Keratinocyte (primary cell): ENCODE results near the gene DSCAML1. TPM values are rescaled to one million over a fixed set of nuclear protein-coding genes. Genes with fewer than 3 reads are reported as not detected.

Experiments used
- DNase-seq: peaks from one replicate; pipeline ENCODE4 v3.0.0-alpha.2; 2011; ENCODE audit warnings: low read depth, missing footprints, low spot score
- FAIRE-seq: peaks from 2 replicates; lab custom pipeline; 2011; peaks lifted over from hg19 to GRCh38; lab: Jason Lieb, UNC
- H2AFZ ChIP-seq: 2 replicates; pipeline ENCODE4 v1.6.0; 2012; ENCODE audit warnings: low read length, control low read depth, inconsistent platforms; ENCODE audit not compliant: control insufficient read depth
- H3K27ac ChIP-seq: 2 replicates; pipeline ENCODE4 v1.5.1; 2011; ENCODE audit warnings: low read length; ENCODE audit not compliant: control insufficient read depth, insufficient read depth
- H3K27me3 ChIP-seq: 3 replicates; pipeline ENCODE4 v1.6.0; 2011; ENCODE audit warnings: low read length; ENCODE audit not compliant: control insufficient read depth, insufficient read depth; ENCODE audit errors: extremely low read depth
- H3K36me3 ChIP-seq, 2 experiments: 2 replicates in 1 of 2; 3 replicates in 1 of 2; pipeline ENCODE4 v1.5.1; 2011; ENCODE audit warnings: low read length in 2 of 2, mild to moderate bottlenecking in 1 of 2; ENCODE audit not compliant: control insufficient read depth in 2 of 2, insufficient read depth in 2 of 2; ENCODE audit errors: extremely low read depth in 1 of 2
- H3K4me1 ChIP-seq: 3 replicates; pipeline ENCODE4 v1.5.1; 2011; ENCODE audit warnings: low read length; ENCODE audit not compliant: control insufficient read depth, insufficient read depth; ENCODE audit errors: extremely low read depth
- H3K4me2 ChIP-seq: 3 replicates; pipeline ENCODE4 v1.6.0; 2011; ENCODE audit warnings: low read depth, low read length; ENCODE audit not compliant: control insufficient read depth, insufficient read depth; ENCODE audit errors: extremely low read depth
- H3K4me3 ChIP-seq, 3 experiments: fragments of 200-600 bp in 1 of 3; sonication (generic) in 1 of 3; 2 replicates in 2 of 3; 3 replicates in 1 of 3; pipeline ENCODE4 v1.5.1; 2011 to 2016; ENCODE audit warnings: low read length in 3 of 3, mild to moderate bottlenecking in 3 of 3, control low read depth in 2 of 3, inconsistent platforms in 1 of 3, low read depth in 1 of 3, mixed read lengths in 1 of 3, mixed run types in 1 of 3, moderate library complexity in 1 of 3; ENCODE audit not compliant: control insufficient read depth in 2 of 3, insufficient read depth in 2 of 3; ENCODE audit errors: extremely low read depth in 1 of 3
- H3K79me2 ChIP-seq: 2 replicates; pipeline ENCODE4 v1.6.0; 2012; ENCODE audit warnings: low read length; ENCODE audit not compliant: control insufficient read depth, insufficient read depth
- H3K9ac ChIP-seq: 3 replicates; pipeline ENCODE4 v1.6.0; 2011; ENCODE audit warnings: low read length; ENCODE audit not compliant: control insufficient read depth, insufficient read depth; ENCODE audit errors: extremely low read depth
- H3K9me1 ChIP-seq: 3 replicates; pipeline ENCODE4 v1.6.0; 2011; ENCODE audit warnings: low read length; ENCODE audit not compliant: control insufficient read depth, insufficient read depth; ENCODE audit errors: extremely low read depth
- H3K9me3 ChIP-seq: 2 replicates; pipeline ENCODE4 v1.5.1; 2012; ENCODE audit warnings: low read depth, low read length; ENCODE audit not compliant: control insufficient read depth
- H4K20me1 ChIP-seq: 3 replicates; pipeline ENCODE4 v1.6.0; 2011; ENCODE audit warnings: low read length; ENCODE audit not compliant: control insufficient read depth, insufficient read depth; ENCODE audit errors: extremely low read depth
- CTCF ChIP-seq, 3 experiments: IDR thresholded peaks in 1 of 3; conservative IDR thresholded peaks in 1 of 3; optimal IDR thresholded peaks in 1 of 3; 2 replicates in 2 of 3; 3 replicates in 1 of 3; pipeline versions ENCODE3 to v1.5.1; 2011; ENCODE audit warnings: low read length in 3 of 3, mild to moderate bottlenecking in 3 of 3, moderate library complexity in 2 of 3, control low read depth in 1 of 3, inconsistent platforms in 1 of 3; ENCODE audit not compliant: insufficient read depth in 2 of 3; ENCODE audit errors: extremely low read depth in 1 of 3
- EZH2 ChIP-seq: IDR thresholded peaks from one replicate; pipeline ENCODE4 v1.6.1; 2012; ENCODE audit warnings: inconsistent platforms, mild to moderate bottlenecking, low read length, moderate library complexity
- dilution Hi-C: fragments of 300-500 bp; cut with MboI; formaldehyde crosslinking; loops from one replicate; pipeline ENCODE4 v1.7.0; 2020; ENCODE audit warnings: low sequenced_read_pairs; ENCODE audit not compliant: extremely low pct_ligation_motif_present
- polyA plus RNA-seq, 5 experiments: library from polyadenylated mRNA; depleted of rRNA in 3 of 5; stranded (reverse) in 3 of 5; stranded (forward) in 1 of 5; unstranded in 1 of 5; fragments of >200 nt; gene quantifications; 1 replicate in 1 of 5; 2 replicates in 3 of 5; 3 replicates in 1 of 5; pipeline versions ENCODE4 v1.2.1 to v1.2.3, GENCODE V29; 2011 to 2012; ENCODE audit warnings: missing spikeins in 2 of 5, low read depth in 1 of 5, low replicate concordance in 1 of 5

The DSCAML1 gene
- polyA plus RNA-seq, 1 donor (not counting 4 experiments of a cell fraction or from before 2014, with no cell fraction given), result not detected

GRCh38 chr11:117612177-117612576, 184.8 kb downstream of the DSCAML1 start:
- TF ChIP-seq EZH2, result no peak
- no peak for TF ChIP-seq CTCF (optimal IDR thresholded peaks at IDR 0.05 in 1 of 3, IDR thresholded peaks at IDR 0.05 in 1 of 3, conservative IDR thresholded peaks at IDR 0.05 in 1 of 3; ENCODE audit: extremely low read depth in 1 of 3, insufficient read depth in 2 of 3, low read length in 3 of 3)
- peaks cover 3% of the 10 kb centered on the region for H3K4me1 ChIP-seq
- H3K4me3 ChIP-seq, result no peak overlapping the region
- H3K9ac ChIP-seq, result no peak overlapping the region
- no peaks in the 10 kb centered on the region for H3K9me1 ChIP-seq
- H3K36me3 ChIP-seq, result no peaks in the 10 kb centered on the region
- H3K9me3 ChIP-seq, result no peaks in the 10 kb centered on the region
- H3K27me3 ChIP-seq, result peaks cover 10% of the 10 kb centered on the region
- no peak overlapping the region for H2AFZ ChIP-seq
- no peak overlapping the region for H3K27ac ChIP-seq
- FAIRE-seq, result no peak
- no peak for DNase-seq
- dilution Hi-C loops, result no loop called here
- no peaks in the 10 kb centered on the region for H4K20me1 ChIP-seq
- no peaks in the 10 kb centered on the region for H3K79me2 ChIP-seq
- no peak overlapping the region for H3K4me2 ChIP-seq

GRCh38 chr11:117610901-117611300, 186.1 kb downstream of the DSCAML1 start:
- Histone ChIP-seq H2AFZ (no peak overlapping the region), H3K9ac (no peak overlapping the region), H3K4me2 (no peak overlapping the region), H3K9me3 (no peaks in the 10 kb centered on the region), H4K20me1 (no peaks in the 10 kb centered on the region), H3K36me3 (no peaks in the 10 kb centered on the region), H3K79me2 (no peaks in the 10 kb centered on the region), H3K4me1 (peaks cover 3% of the 10 kb centered on the region), H3K9me1 (no peaks in the 10 kb centered on the region), H3K27me3 (peaks cover 10% of the 10 kb centered on the region), H3K4me3 (no peak overlapping the region), H3K27ac (no peak overlapping the region)
- TF ChIP-seq CTCF (optimal IDR thresholded peaks at IDR 0.05 in 1 of 3, IDR thresholded peaks at IDR 0.05 in 1 of 3, conservative IDR thresholded peaks at IDR 0.05 in 1 of 3; ENCODE audit: extremely low read depth in 1 of 3, insufficient read depth in 2 of 3, low read length in 3 of 3), result no peak
- no peak for TF ChIP-seq EZH2
- FAIRE-seq (no peak), DNase-seq (no peak)
- dilution Hi-C loops, result no loop called here
